Nephron (organoid): ENCODE data around the gene PYGO2.

Source experiments
- H3K27ac Mint-ChIP-seq, 3 experiments: 2 replicates each; pipeline ENCODE4 v1.8.0; 2020; ENCODE audit warnings: mixed read lengths in 3 of 3, mild to moderate bottlenecking in 2 of 3, moderate library complexity in 1 of 3
- H3K27me3 Mint-ChIP-seq: 2 replicates; pipeline ENCODE4 v1.8.0; 2021; ENCODE audit warnings: low read depth, mild to moderate bottlenecking, moderate library complexity, mixed read lengths
- H3K36me3 Mint-ChIP-seq: 2 replicates; pipeline ENCODE4 v1.8.0; 2020; ENCODE audit warnings: low read depth, mixed read lengths
- H3K4me1 Mint-ChIP-seq: 2 replicates; pipeline ENCODE4 v1.8.0; 2020; ENCODE audit warnings: mixed read lengths
- H3K4me3 Mint-ChIP-seq, 3 experiments: 2 replicates each; pipeline ENCODE4 v1.8.0; 2020; ENCODE audit warnings: mild to moderate bottlenecking in 3 of 3, mixed read lengths in 3 of 3, moderate library complexity in 2 of 3
- H3K9me3 Mint-ChIP-seq: 2 replicates; pipeline ENCODE4 v1.8.0; 2020; ENCODE audit warnings: mixed read lengths
- CTCF ChIP-seq, 3 experiments: fragments of 200-600 bp; sonication (generic); IDR thresholded peaks; one replicate each; pipeline ENCODE4 v1.5.0; 2021; ENCODE audit warnings: antibody characterized with exemption in 3 of 3; ENCODE audit not compliant: unreplicated experiment in 3 of 3

PYGO2 gene

GRCh38 chr1:154971341-154971998 is 9.9 kb upstream of the PYGO2 start:
- peak overlapping the region; percentile 84 to 86 (median 86) for H3K4me3 Mint-ChIP-seq
- no peaks in the 10 kb centered on the region for H3K27me3 Mint-ChIP-seq
- H3K27ac Mint-ChIP-seq = peak overlapping the region in 2 of 3 experiments; percentile 96 to 97
- peaks cover 11% of the 10 kb centered on the region for H3K36me3 Mint-ChIP-seq
- TF ChIP-seq CTCF (IDR thresholded peaks at IDR 0.05; ENCODE audit: unreplicated experiment in 3 of 3) = no peak
- peaks cover 32% of the 10 kb centered on the region for H3K4me1 Mint-ChIP-seq
- no peaks in the 10 kb centered on the region for H3K9me3 Mint-ChIP-seq

GRCh38 chr1:154970631-154971340 is 9.2 kb upstream of the PYGO2 start, which contains the start of gene SHC1:
SHC1 (minus strand) TSS chr1:154970747; CDS start chr1:154970526, 221 bp downstream.
- Mint-ChIP-seq H3K9me3 (no peaks in the 10 kb centered on the region), H3K4me1 (peaks cover 32% of the 10 kb centered on the region), H3K27ac (peak within 1 kb of the TSS; percentile 61 to 97 (median 96)), H3K4me3 (peak within 1 kb of the TSS; percentile 84 to 86 (median 86)), H3K36me3 (peaks cover 12% of the 10 kb centered on the region), H3K27me3 (no peaks in the 10 kb centered on the region)
- TF ChIP-seq CTCF (IDR thresholded peaks at IDR 0.05; ENCODE audit: unreplicated experiment in 3 of 3) = no peak

- Mint-ChIP-seq H3K36me3 (peaks cover 20% of the 10 kb centered on the region), H3K27me3 (no peaks in the 10 kb centered on the region), H3K9me3 (no peaks in the 10 kb centered on the region), H3K4me3 (peak overlapping the region; percentile 84 to 86 (median 86)), H3K4me1 (peaks cover 32% of the 10 kb centered on the region), H3K27ac (peak overlapping the region; percentile 47 to 68 (median 61))
- no peak for TF ChIP-seq CTCF (IDR thresholded peaks at IDR 0.05; ENCODE audit: unreplicated experiment in 3 of 3)
These were observed 8.4 kb upstream of the PYGO2 start for GRCh38 chr1:154969860-154970452.

- peaks cover 23% of the 10 kb centered on the region for H3K36me3 Mint-ChIP-seq
- peak overlapping the region; percentile 47 to 68 (median 61) for H3K27ac Mint-ChIP-seq
- H3K4me3 Mint-ChIP-seq = peak overlapping the region; percentile 84 to 86 (median 86)
- no peaks in the 10 kb centered on the region for H3K9me3 Mint-ChIP-seq
- H3K4me1 Mint-ChIP-seq = peaks cover 32% of the 10 kb centered on the region
- no peaks in the 10 kb centered on the region for H3K27me3 Mint-ChIP-seq
- no peak for TF ChIP-seq CTCF (IDR thresholded peaks at IDR 0.05; ENCODE audit: unreplicated experiment in 3 of 3)
These were observed 7.7 kb upstream of the PYGO2 start for GRCh38 chr1:154969246-154969645.

GRCh38 chr1:154968731-154969130 is 7.1 kb upstream of the PYGO2 start:
- peak overlapping the region; percentile 47 to 68 (median 61) for H3K27ac Mint-ChIP-seq
- H3K4me1 Mint-ChIP-seq = peaks cover 35% of the 10 kb centered on the region
- no peaks in the 10 kb centered on the region for H3K9me3 Mint-ChIP-seq
- H3K36me3 Mint-ChIP-seq = peaks cover 27% of the 10 kb centered on the region
- no peaks in the 10 kb centered on the region for H3K27me3 Mint-ChIP-seq
- no peak for TF ChIP-seq CTCF (IDR thresholded peaks at IDR 0.05; ENCODE audit: unreplicated experiment in 3 of 3)
- H3K4me3 Mint-ChIP-seq = peak overlapping the region; percentile 84 to 86 (median 86)
